NOMO-1 treated with dmso at 0.1 percent for 144 hours (cell line): Measurements from ENCODE around the gene SLC15A5.

Experiments
- DNase-seq: peaks from one replicate; lab custom pipeline; 2025; ENCODE audit not compliant: unreplicated experiment; lab: John Stamatoyannopoulos, UW

Gene SLC15A5

DNA sequence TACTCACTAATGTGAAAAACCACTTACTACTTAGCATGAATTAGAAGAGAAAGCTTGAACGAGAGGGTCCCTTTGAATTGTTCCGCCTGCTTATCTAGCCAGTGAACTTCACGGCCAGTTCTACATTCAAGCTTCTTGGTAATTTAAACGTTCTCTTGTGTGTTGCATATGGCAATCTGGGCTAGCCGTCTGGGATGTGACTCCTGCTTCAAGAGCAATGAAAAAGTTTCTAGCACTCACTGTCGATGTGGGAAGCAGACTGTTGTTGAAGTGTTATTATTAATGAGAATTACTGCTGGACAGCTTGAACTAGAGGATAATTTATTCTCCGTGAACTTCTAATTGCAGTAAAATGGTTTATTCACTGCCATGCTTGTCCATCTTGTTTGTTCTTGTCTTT, 93.9 kb downstream of the SLC15A5 start:
- DNase-seq = no peak

DNA sequence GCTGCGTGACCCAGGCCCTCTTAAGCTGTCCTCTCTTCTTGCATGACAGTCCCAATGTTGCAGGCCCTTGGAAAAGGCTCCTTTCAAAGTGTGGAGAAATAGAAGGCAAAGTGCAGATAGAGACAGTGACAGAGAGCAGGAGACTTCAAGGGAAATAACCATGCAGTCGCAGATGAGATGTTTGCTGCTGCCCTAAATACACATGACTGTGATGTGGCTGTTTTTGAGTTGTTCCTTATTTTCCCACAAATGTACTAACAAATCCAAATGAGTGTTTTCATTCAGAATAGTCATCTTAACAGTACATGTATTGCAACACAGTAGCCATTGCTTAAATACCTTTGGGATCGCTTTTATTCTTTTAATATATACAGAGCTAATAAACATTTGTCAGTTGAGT, 101.6 kb downstream of the SLC15A5 start:
- no peak for DNase-seq

DNA sequence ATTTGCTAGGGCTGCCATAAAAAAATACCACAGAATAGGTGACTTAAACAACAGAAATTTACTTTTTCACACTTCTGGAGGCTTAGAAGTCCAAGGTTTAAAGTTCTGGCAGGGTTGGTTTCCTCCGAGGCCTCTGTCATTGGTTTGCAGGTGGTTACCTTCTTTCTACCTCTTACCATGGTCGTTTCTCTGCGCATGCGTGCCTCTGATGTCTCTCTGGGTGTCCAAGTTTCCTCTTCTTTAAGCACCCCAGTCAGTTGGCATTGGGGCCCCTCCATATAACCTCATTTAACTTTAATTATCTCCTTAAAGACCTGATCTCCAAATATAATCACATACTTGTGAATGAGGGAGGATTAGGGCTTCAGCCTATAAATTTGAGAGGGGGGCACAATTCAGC, 103.2 kb downstream of the SLC15A5 start:
- DNase-seq = no peak

DNA sequence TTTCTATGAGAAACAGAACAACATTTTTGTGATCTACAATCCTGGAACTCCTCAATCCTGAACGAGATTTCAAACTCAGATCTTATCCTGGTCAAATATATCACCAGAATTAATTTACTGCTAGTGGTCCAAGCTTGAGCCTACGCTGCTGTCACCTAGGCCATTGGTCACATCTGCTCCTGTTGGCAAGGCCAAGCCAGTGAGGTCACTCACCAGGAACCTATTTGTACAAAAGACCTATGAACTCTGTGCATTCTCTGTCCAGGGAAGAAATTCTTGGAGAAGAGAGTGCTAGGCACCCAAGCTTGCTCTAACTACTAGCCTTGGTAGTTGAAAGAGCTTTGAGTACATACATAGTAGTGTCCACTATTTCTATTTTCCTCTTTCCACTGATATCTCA, 106.1 kb downstream of the SLC15A5 start:
- no peak for DNase-seq

DNA sequence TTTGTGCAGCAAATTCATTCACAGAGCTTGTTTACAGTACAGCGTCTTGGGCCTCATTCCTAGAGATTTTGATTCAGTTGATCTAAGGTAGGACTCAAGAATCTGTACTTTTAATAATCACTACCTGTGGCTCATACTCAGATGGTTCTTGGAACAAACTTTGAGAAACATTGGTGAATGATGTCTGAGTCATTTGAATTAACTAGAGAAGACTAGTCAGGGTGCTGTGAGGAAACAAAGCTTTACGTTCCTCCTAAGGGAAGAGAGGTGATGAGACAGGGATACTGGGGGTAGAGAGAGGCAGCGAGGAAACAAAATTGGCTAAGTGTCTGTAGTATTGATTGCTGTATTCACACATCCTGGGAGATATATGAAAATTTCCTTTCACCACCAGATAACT, 109.4 kb downstream of the SLC15A5 start:
- DNase-seq = no peak

DNA sequence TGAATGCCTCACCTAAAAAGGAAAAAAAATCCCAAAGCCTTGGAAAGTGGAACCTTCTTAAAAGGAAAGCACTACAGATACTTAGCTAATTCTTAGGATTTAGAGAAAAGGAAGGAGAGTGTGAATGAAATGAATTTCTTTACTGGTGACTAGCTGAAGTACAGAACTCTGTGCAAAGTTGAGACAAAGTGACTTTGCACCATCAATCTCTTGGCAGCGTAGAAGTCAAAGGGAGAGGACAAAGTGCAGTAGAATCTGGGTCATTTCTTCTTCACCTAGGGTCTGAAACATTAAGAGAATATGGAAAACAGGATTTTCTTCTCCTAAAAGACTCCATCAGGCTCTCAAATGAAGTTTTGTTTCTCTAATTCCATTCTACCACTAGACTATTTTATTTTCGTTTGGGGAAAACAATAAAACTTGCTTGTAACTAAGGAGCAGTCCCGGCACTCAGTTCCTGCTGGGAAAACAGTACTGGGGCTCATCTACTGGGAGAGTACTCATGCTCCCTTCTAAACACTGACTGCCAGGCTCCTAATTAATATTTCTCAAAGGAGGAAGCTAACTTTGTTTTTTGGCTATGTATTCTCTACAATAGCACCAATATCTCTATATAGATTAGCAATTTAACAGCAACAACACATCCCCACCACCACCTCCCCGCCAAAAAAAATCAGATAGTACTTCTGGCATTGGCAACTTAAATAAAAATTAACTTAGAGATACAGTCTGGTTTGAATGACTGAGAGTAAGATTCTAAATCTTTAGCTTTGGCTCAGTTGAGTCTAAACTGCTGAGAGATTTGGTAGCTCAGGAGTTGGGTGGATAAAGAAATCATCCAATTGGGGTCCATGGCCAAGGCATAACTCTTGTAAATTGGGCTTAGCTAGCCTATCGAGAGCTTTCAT, 110.7 kb downstream of the SLC15A5 start:
- DNase-seq = no peak

DNA sequence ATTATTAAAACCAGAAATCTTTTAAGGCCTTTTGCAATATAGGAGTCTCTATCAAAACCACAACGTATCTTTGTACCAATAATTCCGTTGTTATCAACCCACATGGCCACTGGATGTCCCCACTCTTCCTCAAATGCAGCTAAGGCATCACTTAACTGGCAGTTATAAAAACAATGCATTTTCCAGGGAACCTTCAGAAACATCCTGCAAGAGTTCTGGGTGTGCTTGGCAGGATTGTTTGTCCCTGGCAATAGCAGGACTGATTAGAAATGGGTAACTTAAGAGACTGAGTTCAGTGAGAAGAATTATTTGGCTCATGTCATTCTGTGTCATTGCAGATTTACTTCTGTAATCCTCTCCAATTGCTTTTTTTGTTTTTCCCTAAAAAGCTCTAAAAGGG, 112.0 kb downstream of the SLC15A5 start:
- no peak for DNase-seq

DNA sequence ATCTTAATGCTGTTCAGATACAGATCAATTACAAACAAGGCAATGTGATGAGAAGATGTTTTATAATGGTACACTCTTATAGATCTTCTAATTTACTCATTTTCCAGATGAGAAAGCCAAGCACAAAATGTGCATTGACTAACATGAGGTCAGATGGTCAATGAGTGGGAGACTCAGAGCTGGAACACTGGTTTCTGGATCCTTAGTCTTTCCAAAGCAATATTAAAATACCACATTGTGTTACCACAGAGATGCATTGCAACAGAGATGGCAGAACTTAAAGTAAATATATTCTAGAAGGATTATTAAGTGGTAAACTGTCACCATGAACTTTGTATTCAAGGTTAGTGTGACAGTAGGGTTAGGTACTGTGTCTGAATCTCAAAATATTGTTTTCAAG, 113.6 kb downstream of the SLC15A5 start:
- no peak for DNase-seq

DNA sequence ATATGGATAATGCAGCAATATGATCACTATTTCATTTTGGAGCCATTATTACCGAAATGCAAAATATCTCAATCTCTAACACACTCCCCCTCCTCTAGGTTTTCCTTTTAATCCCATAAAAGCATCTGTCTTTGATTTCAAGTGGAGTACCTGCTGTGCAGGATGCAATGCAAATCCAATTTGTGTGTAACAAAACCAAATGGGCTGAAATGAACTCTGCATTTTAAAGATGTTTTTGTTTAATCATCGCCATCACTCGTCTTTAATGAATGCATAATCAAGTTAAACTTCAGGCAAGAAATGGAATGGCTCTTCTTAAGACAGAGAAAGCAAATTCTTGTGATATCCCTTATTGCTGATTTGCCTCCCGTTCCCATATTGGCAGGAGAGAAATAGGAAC, 114.3 kb downstream of the SLC15A5 start:
- no peak for DNase-seq

DNA sequence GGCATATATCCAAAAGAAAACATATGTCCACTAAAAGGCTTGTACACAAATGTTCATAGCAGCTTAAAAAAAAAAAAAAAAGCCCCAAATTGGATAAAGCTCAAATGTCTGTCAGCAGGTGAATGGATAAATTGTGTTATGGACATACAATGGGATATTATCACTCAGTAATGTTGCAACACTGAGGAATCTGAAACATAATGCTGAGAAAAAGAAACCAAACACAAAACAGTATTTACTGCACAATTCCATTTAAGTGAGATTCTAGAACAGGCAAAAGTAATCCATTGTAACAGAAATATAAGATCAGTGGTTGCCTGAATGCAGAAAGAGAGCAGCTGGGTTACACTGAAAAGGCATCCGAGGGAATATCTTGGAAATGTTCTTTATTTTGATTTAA, 117.9 kb downstream of the SLC15A5 start:
- DNase-seq = no peak

DNA sequence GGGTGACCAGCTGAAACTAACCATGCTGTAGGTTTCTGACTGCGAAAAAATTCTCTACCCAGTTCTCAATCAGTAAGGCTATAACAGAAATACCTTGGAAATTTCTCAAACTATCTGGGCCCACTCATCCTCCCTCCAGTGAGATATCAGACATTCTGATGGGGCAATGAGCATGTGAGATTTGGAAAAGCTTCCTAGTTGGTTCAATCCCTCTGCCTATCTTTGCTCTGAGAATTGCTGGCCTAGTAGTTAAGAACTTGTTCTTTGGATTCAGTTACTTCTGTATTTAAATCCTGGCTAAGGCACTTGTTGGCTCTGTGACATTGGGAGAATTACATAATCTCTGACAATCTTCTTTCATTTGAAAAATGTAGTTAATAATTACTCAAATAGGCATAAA, 119.4 kb downstream of the SLC15A5 start:
- no peak for DNase-seq

DNA sequence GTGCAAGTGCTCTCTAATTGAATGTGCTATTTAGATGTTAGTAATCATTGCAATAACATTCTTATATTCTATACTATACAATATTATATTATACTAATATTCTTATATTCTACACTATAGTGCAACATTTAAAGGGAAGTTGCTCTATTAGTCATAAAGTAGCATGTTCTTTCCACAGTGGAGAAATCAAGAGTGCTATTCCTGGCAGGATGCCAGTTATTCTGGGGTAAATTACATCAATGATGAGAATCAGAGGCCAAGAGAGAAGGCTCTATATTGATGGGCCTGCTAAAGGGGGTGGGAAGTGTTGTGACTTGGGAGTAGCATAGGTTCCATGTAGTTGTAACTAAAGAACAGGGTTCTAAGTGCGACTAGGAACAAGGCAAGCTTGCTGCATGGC, 121.5 kb downstream of the SLC15A5 start:
- DNase-seq = no peak

DNA sequence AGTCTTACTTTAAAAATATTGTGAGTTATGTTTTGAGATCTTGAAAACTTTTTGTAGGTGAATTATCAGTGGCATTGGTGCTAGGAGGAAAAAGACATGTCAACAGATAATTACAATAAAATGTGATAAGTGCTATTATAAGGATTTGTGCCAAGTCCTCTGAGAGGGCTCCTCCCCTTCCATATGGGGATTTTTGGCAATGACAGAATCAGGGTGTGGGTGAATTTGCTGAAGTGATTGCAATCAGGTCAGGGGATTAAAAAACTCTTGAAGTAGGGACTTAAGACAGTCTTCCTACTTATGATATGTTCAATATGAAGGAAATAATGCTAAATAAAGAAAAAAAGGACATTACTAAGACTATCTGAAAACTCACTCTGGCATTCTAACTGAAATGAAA, 122.5 kb downstream of the SLC15A5 start:
- no peak for DNase-seq

DNA sequence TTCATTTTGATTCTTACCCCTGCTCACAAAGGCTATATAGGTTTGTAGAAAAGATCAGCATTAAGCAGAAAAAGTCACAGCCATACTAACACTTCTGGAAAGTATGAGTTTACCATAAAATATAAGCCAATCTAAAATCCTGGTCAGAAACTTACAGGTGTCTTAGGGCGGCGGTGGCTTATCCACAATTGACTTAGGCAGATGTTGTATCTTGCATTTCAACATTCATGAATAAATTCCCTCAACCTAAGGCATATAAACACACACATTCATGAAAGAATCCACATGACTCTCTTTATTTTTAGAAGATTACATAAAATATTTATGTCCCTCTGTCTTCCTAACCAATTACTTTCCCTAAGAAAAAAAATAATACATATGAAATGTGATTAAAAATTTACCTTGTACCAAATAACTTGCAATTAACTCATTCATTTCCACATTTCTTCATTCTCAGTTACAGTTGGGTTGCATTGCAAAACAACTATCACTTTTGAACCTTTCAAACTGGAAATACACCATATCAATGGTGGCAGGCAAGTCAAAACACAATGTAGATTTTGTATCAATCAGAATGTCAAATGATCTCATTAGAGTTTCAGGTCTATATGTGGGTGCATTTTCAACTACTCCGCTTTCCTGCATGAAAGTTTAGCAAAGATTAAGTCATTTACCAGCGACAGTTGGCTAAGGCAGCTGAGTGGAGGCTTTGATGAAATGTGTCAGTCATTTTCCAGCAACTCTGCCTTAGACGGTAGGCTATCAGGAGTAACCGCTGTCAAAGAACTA, 124.4 kb downstream of the SLC15A5 start:
- no peak for DNase-seq

DNA sequence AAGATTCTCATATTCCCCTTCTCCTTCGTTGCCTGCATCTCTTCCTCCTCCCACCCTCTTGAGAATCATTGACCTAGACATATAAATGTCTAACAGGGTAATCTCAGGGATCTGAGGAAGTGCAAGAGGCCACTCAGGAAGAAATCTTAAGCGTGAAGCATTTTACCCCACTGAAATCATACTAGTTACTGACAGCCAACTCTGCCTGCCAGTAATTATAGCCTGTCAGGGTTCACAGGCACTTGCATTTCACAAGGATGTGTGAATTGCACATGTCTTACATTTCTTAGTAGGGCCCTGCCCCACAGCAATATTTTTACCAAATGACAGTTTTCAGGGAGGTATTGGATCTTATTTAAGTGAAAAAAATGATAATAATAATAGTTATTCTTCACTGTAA, 127.2 kb downstream of the SLC15A5 start:
- DNase-seq = no peak

DNA sequence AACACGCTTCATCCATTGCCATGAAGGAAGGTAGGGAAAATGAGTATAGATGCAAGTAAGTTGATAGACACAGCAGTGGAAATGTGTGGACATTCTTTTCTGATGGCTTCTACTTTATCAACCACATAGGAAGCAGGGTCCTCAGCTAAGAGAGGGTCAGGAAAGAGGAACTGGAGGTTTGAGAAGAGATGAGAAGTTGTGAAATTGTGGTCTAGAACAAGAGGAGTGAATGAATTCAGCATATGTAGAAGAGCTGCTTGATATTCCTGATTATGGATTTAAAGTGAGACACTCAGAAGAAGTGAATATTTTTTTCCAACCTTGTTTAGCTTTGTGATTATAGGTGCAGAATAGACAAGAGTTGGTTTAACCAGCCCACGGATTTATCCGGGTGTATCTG, 128.5 kb downstream of the SLC15A5 start:
- DNase-seq = peak; percentile 79
